Activated naive CD4-positive, alpha-beta T cell treated with anti-CD3 and anti-CD28 coated beads, Interleukin-2, amount 50 U/mL, for 24 hours (primary cell): ENCODE data around the gene TMEM63B.
A peak's percentile ranks its signal among the peaks of the same experiment; 100 is the strongest.
"Not testable (repeated sequence)": the region's sequence is repeated elsewhere in the genome, so short reads cannot be mapped to it uniquely, and the experiment has no call there.

ENCODE experiments used
- H3K27ac Mint-ChIP-seq: one replicate; pipeline ENCODE4 v1.8.0; 2021; ENCODE audit warnings: mild to moderate bottlenecking, mixed read lengths
- H3K27me3 Mint-ChIP-seq: one replicate; pipeline ENCODE4 v1.8.0; 2021; ENCODE audit warnings: mixed read lengths
- H3K36me3 Mint-ChIP-seq: one replicate; pipeline ENCODE4 v1.8.0; 2021; ENCODE audit warnings: mixed read lengths
- H3K4me1 Mint-ChIP-seq: one replicate; pipeline ENCODE4 v1.8.0; 2021; ENCODE audit warnings: mixed read lengths
- H3K4me3 Mint-ChIP-seq: one replicate; pipeline ENCODE4 v1.8.0; 2021; ENCODE audit warnings: mild to moderate bottlenecking, mixed read lengths
- H3K9me3 Mint-ChIP-seq: one replicate; pipeline ENCODE4 v1.8.0; 2021; ENCODE audit warnings: mixed read lengths

TMEM63B gene

GRCh38 chr6:44091356-44091755 is 36.0 kb upstream of the TMEM63B start:
- not testable (repeated sequence) for H3K4me1 Mint-ChIP-seq, H3K27me3 Mint-ChIP-seq, H3K4me3 Mint-ChIP-seq, H3K9me3 Mint-ChIP-seq, H3K27ac Mint-ChIP-seq, H3K36me3 Mint-ChIP-seq

DNA sequence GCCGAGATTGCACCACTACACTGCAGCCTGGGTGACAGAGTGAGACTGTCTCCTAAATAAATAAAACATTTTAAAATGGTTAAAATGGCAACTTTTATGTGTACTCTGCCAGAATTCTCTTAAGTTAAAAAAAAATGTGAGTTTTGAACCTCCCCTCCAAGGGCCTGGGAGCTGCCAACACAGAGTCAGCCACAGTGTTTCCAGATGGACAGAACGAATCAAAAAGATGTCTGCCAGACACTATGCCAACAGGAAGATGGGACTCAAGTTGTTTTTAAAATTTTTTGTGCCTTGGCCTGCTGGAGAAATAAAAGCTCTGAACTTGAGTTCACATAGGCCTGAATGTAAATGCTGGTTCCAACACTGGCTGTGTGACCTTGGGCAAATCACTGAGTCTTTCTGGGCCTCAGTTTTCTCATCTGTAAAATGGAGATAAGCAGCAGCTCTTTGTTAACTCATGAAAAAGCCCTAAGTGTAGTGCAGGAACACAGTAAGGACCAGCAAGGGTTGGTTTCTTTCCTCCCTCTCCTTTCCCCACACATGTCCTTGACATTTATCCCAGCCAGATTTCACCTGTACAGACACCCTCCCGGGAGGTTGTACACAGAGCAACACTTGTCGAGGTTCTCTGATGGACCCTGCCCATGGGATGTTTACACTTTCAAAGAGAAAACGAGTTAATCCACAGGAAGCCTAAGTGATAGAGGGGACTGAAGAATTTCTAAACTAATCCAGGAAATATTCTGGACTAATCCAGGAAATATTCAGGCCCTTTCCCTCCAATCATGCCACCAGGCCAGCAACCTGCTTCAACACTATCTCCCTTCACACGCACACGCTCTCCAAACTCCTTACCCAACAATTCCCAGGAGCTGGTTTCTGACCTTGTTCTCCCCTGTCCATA is 35.1 kb upstream of the TMEM63B start:
- Mint-ChIP-seq H3K27ac (no peak overlapping the region), H3K27me3 (no peaks in the 10 kb centered on the region), H3K36me3 (peaks cover 4% of the 10 kb centered on the region), H3K4me1 (no peaks in the 10 kb centered on the region), H3K4me3 (no peak overlapping the region), H3K9me3 (no peaks in the 10 kb centered on the region)

DNA sequence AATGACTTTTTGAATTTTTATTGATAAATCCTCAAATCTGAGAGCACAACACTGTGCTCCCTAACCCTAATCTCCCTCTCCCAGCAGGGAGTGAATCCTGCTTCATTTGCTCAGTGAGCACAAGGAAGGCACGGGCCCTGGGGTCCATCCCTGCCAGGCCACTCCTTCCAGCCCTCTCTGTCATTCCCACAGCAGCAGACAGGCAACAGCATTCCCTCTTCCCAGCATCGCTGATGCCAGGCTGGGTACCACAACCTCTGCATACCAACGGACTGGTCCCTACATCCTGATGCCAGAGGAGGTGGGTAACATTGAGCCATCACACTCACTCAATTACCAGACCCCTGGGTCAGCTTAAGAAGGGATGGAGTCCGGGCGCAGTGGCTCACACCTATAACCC is 34.3 kb upstream of the TMEM63B start:
- Mint-ChIP-seq H3K27ac (no peak overlapping the region), H3K4me1 (no peaks in the 10 kb centered on the region), H3K4me3 (no peak overlapping the region), H3K9me3 (no peaks in the 10 kb centered on the region), H3K36me3 (peaks cover 4% of the 10 kb centered on the region), H3K27me3 (no peaks in the 10 kb centered on the region)

GRCh38 chr6:44093750-44094402 is 33.5 kb upstream of the TMEM63B start:
- Mint-ChIP-seq H3K36me3 (peaks cover 4% of the 10 kb centered on the region), H3K9me3 (no peaks in the 10 kb centered on the region), H3K4me1 (no peaks in the 10 kb centered on the region), H3K27me3 (no peaks in the 10 kb centered on the region), H3K27ac (no peak overlapping the region), H3K4me3 (no peak overlapping the region)

DNA sequence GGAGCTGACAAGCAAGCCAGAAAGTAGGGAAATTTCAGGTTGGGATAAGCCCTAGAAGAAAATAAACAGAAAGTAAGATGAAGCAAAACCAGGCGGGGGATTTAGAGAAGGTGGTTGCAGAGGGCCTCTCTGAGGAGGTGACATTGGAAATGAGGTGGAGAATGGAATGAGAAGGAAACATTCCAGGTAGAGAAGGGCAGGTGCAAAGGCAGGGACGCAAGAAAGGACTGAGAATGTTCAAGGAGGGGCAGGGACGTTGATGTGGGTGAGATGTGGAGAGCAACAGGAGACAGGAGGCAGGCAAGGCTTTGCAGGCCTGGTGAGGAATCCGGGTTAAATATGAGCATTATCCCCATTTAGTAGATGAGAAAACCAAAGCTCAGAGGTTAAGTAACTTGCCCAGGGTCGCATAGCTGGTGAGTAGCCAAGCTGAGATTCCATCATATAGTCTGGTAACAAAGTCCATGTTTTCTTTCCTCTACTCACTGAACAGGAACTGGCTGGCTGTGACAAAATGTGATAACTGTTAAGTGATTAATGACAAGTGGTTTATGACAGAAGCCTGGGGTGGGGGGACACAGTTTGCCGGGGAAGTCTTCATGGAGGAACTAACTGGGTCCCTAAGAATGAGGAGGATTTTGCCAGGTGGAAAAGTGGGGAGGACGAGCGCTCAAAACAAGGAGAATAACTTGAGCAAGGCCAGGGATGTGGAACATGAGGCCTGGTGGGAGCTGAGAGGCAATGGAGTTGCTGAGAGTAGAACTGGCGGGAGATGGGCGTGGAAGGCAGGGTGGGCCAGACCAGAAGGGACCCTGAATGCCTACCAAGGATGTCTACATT is 32.7 kb upstream of the TMEM63B start:
- H3K27ac Mint-ChIP-seq, result no peak overlapping the region
- H3K4me1 Mint-ChIP-seq, result no peaks in the 10 kb centered on the region
- no peaks in the 10 kb centered on the region for H3K9me3 Mint-ChIP-seq
- no peaks in the 10 kb centered on the region for H3K27me3 Mint-ChIP-seq
- H3K36me3 Mint-ChIP-seq, result peaks cover 4% of the 10 kb centered on the region
- H3K4me3 Mint-ChIP-seq, result no peak overlapping the region

- not testable (repeated sequence) for H3K9me3 Mint-ChIP-seq, H3K27me3 Mint-ChIP-seq, H3K4me3 Mint-ChIP-seq, H3K4me1 Mint-ChIP-seq, H3K27ac Mint-ChIP-seq, H3K36me3 Mint-ChIP-seq
Observed at GRCh38 chr6:44095243-44095623, 32.1 kb upstream of the TMEM63B start.

- H3K9me3 Mint-ChIP-seq, result no peaks in the 10 kb centered on the region
- H3K4me1 Mint-ChIP-seq, result no peaks in the 10 kb centered on the region
- no peak overlapping the region for H3K27ac Mint-ChIP-seq
Observed at GRCh38 chr6:44096612-44097011, 30.7 kb upstream of the TMEM63B start.

GRCh38 chr6:44097782-44098317 is 29.5 kb upstream of the TMEM63B start:
- Mint-ChIP-seq H3K9me3 (no peaks in the 10 kb centered on the region), H3K4me1 (peaks cover 2% of the 10 kb centered on the region), H3K27ac (no peak overlapping the region), H3K4me3 (no peak overlapping the region), H3K36me3 (peaks cover 2% of the 10 kb centered on the region), H3K27me3 (no peaks in the 10 kb centered on the region)

More at GRCh38 chr6:44096612-44097011, 30.7 kb upstream of the TMEM63B start:
- H3K4me3 Mint-ChIP-seq, result no peak overlapping the region
- H3K27me3 Mint-ChIP-seq, result no peaks in the 10 kb centered on the region
- peaks cover 2% of the 10 kb centered on the region for H3K36me3 Mint-ChIP-seq

- Mint-ChIP-seq H3K36me3 (peaks cover 2% of the 10 kb centered on the region), H3K4me1 (peaks cover 4% of the 10 kb centered on the region), H3K27me3 (no peaks in the 10 kb centered on the region), H3K9me3 (no peaks in the 10 kb centered on the region), H3K27ac (no peak overlapping the region), H3K4me3 (no peak overlapping the region)
Observed at GRCh38 chr6:44099192-44099591, 28.2 kb upstream of the TMEM63B start.

- Mint-ChIP-seq H3K36me3 (no peaks in the 10 kb centered on the region), H3K4me1 (peaks cover 4% of the 10 kb centered on the region), H3K27me3 (no peaks in the 10 kb centered on the region), H3K27ac (no peak overlapping the region), H3K4me3 (no peak overlapping the region), H3K9me3 (no peaks in the 10 kb centered on the region)
Observed at GRCh38 chr6:44100088-44100550, 27.2 kb upstream of the TMEM63B start.

- Mint-ChIP-seq H3K9me3 (no peaks in the 10 kb centered on the region), H3K27ac (peak overlapping the region; percentile 56), H3K4me1 (peaks cover 4% of the 10 kb centered on the region), H3K27me3 (no peaks in the 10 kb centered on the region), H3K36me3 (no peaks in the 10 kb centered on the region), H3K4me3 (no peak overlapping the region)
Observed at GRCh38 chr6:44101832-44102231, 25.5 kb upstream of the TMEM63B start.

GRCh38 chr6:44102527-44102926 is 24.8 kb upstream of the TMEM63B start:
- H3K27me3 Mint-ChIP-seq, result no peaks in the 10 kb centered on the region
- no peak overlapping the region for H3K27ac Mint-ChIP-seq
- H3K4me1 Mint-ChIP-seq, result peaks cover 4% of the 10 kb centered on the region
- H3K36me3 Mint-ChIP-seq, result no peaks in the 10 kb centered on the region
- no peak overlapping the region for H3K4me3 Mint-ChIP-seq
- H3K9me3 Mint-ChIP-seq, result no peaks in the 10 kb centered on the region

GRCh38 chr6:44104481-44105021 is 22.8 kb upstream of the TMEM63B start:
- no peak overlapping the region for H3K27ac Mint-ChIP-seq
- H3K36me3 Mint-ChIP-seq, result no peaks in the 10 kb centered on the region
- H3K4me1 Mint-ChIP-seq, result peaks cover 4% of the 10 kb centered on the region
- H3K9me3 Mint-ChIP-seq, result no peaks in the 10 kb centered on the region
- no peaks in the 10 kb centered on the region for H3K27me3 Mint-ChIP-seq
- no peak overlapping the region for H3K4me3 Mint-ChIP-seq

GRCh38 chr6:44105146-44105545 is 22.2 kb upstream of the TMEM63B start:
- no peak overlapping the region for H3K27ac Mint-ChIP-seq
- no peak overlapping the region for H3K4me3 Mint-ChIP-seq
- no peaks in the 10 kb centered on the region for H3K9me3 Mint-ChIP-seq
- H3K27me3 Mint-ChIP-seq, result no peaks in the 10 kb centered on the region
- H3K36me3 Mint-ChIP-seq, result no peaks in the 10 kb centered on the region
- H3K4me1 Mint-ChIP-seq, result peaks cover 4% of the 10 kb centered on the region

- no peaks in the 10 kb centered on the region for H3K9me3 Mint-ChIP-seq
- peaks cover 4% of the 10 kb centered on the region for H3K4me1 Mint-ChIP-seq
- no peaks in the 10 kb centered on the region for H3K27me3 Mint-ChIP-seq
- no peak overlapping the region for H3K27ac Mint-ChIP-seq
- no peak overlapping the region for H3K4me3 Mint-ChIP-seq
- H3K36me3 Mint-ChIP-seq, result no peaks in the 10 kb centered on the region
Observed at GRCh38 chr6:44105993-44106740, 21.2 kb upstream of the TMEM63B start.
